HG03039 (cell line): ENCODE results near the gene GEMIN4.

Experiments
- ATAC-seq: cut with Tn5 transposase; IDR thresholded peaks from one replicate; pipeline ENCODE4 v1.9.1; 2021; ENCODE audit warnings: mild to moderate bottlenecking, moderate library complexity; ENCODE audit not compliant: unreplicated experiment

Gene GEMIN4

DNA sequence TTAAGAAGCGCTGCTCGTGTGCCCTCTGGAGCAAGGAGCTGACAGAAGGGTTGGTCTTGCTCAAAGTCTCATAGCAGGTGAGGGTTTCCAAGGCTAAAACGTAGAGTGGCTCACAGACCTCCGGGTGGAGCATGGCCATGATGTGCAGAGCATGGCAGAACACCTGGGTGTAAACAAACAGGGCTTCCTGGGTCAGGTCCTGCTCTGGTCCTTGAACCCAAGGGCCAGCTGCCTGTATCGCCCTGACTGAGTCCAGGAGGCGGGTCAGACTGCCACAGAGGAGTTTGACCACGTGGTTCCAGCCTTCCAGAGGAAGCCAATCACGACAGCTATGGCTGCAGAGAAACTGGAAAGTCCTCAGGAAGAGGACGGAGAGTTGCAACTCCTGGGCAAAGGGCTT, 7.1 kb downstream of the GEMIN4 start:
- no peak for ATAC-seq

DNA sequence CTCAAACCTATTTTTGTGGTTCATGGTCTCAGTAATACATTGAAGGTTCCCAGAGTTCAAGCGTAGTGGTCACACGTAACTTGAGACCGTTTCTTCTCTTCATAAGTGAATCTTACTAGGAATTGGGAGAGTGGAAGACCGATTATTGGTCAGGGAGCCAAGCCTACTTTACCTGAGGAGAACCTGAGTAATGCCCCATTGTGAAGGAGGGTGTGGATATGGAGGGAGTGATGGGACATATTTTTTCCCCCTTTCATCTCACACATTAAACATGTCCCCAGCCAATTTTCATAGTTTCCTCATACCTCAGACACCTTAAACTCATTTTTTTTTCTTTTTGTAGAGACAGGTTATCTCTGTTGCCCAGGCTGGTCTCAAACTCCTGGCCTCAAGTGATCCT, 8.9 kb downstream of the GEMIN4 start:
- no peak for ATAC-seq

DNA sequence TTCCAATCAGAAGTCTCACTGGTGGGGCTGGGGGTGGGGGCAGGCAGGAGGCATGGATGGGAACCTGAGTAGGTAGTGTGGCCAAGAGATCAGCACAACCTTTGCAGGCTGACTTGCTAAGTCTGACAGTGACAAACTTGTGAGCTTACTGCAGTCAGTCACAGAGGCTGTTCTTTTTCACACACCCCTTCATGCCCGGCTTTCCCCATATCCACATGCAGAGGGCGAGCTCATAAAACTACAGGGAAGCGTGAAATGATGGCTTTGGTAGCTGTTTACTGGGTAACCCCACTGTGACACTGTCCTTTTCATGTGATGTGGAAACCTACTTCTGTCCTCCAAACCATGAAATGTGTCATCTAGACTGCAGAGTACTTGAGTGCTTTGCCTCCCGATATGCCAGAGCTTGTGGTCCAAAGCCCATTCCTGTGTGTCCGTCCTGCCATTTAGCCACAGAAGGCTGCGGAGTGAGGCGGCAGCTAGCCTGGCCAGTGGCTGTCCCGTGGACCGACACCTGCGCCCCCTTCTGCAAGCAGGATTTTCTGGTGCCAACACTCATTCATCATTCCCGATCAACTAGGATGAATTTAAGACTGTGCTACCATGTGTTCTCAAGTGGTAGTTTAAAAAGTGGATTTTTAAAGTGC, 9.8 kb downstream of the GEMIN4 start:
- no peak for ATAC-seq

DNA sequence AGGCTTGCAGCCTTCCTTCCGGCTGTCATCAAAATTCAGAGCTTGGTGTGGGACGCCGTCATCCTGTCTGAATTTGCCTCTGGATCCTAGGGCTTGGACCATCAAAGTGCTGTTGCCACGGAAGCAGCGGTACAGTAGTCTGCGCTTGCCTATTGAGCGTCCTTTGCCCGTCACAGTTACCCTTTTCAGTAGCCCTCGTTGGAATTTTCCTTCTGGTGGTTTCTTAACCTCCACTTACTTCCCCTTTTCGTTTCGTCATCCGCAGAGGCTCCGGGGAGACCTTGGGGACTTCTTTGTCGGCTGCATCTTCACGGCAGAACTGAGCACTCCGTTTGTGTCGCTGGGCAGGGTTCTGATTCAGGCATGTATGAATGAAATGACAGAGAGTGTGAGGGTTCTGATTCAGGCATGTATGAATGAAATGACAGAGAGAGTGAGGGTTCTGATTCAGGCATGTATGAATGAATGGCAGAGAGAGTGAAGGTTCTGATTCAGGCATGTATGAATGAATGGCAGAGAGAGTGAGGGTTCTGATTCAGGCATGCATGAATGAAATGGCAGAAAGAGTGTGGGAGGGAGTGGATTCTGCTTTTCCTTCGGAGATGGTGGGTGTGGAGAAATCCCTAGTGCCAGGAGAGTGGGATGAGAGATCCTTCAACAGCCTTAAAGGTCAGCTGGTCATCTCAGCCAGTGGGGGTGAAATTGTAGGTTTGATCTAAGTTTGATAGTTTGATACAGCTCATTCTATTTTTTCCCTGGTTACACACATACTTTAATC, 11.6 kb downstream of the GEMIN4 start:
- no peak for ATAC-seq

DNA sequence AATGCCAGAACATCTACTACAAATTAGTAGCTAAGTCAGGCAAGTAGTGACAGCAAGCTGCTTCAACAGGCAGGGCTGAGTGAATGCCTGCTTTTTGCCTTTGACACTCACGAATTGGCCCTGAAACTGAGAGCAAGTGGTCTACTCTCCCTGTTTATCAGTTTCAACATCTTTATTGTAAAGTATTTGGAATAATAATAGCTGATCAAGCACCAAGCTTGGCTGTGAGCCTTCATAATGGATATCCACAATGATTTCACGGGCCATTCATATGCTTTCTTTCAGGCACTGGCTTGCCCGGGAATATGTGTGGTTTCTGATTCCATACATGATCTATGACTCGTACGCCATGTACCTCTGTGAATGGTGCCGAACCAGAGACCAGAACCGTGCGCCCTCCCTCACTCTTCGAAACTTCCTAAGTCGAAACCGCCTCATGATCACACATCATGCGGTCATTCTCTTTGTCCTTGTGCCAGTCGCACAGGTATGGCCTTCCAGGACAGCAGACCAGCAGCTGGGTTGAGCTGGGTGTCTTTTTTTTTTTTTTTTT, 14.4 kb downstream of the GEMIN4 start:
- no peak for ATAC-seq

DNA sequence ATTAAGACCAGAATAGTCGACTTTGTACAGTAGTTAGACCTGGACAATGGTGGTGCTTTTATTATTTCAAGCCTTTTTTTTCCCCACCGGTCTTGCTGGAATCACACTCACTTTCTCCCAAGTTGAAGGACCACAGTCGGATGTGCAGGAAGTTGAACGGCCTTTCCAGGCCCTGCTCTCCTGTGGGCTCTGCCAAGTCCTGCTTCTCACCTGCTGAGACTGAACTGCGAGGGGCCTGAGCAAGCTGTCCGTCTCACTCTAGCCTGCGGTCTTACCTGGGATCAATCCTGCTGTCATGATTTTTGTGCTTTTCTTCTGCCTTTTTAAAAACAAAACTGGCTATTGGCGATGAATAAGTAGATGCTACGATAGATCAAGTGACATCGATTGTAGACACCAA, 18.3 kb downstream of the GEMIN4 start:
- ATAC-seq, result no peak

DNA sequence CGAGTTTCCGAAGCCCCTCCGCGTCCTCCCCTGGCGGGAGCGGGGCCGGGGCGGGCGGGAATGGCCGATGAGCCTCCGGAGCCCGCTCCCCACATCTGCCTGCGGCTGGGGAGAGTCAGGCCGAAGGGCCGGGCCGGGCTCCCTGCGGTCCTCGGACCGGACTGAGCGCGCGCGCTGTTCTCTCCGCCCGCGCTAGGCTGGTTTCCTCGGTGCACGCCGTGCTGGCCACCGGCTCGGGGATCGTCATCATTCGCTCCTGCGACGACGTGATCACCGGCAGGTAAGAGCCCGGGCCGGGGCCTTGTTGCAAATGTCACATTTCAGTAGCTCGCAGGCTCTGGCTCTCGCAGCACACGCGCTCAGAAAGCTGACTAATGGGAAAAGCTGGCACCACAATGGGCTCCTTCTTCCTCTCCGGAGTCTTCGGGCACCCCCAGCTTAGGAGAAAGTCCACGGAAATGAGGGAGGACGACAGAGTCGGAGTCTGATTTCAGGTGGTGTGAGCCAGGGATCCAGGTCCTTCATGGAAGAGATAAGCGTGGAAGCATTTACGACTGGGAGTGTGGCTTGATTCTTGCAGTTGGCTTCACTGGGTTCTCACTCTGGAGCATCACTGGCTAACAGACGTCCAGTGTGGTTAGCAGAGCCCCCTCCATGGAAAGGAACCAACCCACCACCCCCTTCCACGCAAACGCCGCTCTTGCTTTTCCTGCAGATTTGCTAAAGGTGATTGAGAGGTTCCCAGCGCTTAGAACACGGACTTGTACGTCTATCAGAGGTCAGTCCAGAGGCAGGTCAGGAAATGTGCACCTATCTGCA, 19.0 kb downstream of the GEMIN4 start:
- ATAC-seq, result no peak

DNA sequence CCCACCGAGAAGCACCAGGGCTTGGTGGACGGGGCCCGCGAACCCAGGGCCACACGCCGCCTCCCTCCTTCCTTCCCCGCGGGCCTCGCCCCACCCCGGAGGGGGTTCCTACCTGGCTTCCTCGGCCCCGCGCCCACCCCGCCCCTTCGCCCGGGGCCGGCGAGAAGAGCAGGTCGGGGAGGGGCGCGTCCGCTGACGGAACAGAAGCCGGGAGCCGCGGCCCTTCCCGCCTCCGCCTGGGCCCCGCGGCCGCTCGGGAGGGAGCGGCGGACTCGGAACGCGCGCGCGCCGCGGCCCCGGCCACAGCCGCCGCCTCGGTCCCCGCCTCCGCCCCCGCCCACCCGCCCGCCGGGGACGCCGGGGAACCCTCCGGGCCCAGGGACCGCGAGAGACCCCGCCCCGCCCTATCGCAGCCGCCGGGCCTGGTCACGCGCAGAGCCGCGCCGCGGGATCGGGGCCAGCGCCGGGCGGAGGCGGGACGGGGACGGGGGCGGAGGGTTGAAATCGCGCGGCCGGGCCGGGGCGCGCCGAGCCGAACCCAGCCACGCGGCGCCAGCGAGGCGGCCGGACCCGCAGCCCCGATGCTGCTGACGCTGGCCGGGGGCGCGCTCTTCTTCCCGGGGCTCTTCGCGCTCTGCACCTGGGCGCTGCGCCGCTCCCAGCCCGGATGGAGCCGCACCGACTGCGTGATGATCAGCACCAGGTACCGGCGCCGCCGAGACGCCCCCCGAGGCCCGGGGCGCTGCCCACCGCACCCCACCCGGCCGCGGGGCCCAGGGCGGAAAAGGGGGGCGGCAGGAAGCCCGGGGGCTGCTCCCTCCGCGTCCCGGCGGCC, 19.8 kb downstream of the GEMIN4 start, which contains the start of gene TLCD3A:
Gene TLCD3A (plus strand): TSS at position 530 of the 835 bp plus-strand sequence. CDS start 52 bp downstream, at position 582.
- ATAC-seq, result no peak

DNA sequence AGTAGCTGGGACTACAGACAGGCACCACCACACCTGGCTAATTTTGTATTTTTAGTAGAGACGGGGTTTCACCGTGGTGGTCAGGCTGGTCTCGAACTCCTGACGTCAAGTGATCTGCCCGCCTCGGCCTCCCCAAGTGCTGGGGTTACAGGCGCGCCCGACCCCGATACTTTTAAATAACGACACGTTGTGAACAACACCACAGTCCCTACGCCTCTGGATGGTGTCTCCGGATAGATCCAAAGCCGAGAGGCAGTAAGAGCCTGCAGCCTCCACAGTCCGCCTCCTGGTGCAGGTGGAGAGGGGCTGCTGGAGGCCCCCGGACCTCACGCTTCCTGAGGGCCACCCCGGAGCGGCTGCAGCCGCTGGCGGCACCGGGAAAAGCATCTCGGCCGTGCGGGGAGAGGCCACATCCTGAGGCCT, 20.4 kb downstream of the GEMIN4 start:
- no peak for ATAC-seq

DNA sequence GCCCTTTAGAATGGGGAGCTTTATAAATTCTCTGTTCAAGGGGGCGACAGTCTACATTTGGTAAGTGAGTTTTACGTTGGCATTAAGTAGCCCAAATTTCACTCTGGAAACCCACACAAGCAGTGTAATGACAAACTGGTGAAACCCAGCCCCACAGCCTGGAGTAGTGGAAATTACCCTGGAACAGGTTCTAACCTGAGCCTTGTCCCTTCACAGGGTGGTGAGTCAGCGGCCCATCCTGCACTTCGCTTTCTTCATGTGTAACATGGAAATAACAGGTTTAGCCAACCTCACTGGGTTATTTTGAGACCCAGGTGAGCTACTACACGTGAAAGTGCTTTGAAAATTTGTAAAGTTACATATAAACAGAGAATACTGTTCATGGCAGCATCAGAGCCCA, 23.2 kb downstream of the GEMIN4 start:
- ATAC-seq, result no peak

DNA sequence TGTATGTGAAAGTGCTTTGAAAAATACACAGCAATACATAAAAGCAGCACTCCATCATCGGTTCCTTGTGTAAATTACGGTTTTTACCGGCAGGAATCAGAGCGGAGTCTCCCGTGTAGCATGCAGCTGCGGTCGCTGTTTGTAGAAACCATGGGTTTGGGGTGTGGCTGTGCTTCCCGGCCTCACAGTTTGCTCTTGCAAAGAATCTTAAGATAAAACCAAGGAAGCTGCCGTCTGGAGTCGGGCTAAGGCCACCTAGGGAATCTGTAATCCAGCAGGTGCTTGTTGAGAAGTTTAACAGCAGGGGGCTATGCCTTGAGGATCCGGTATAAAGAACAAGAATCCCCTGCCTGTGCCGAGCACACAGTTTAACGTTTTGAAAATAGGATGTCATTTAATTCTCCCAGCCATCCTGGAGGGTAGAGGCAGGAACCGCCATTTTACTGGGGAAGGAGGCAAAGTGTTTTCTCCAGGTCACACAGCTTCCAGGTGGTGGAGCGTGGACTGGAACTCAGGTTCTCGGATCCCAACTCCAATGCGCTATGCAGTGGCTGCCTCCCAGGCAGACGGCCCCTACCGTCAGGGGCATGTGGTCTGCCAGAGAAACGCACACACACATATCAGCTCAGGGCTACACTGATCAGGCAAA, 25.7 kb downstream of the GEMIN4 start:
- ATAC-seq, result no peak

DNA sequence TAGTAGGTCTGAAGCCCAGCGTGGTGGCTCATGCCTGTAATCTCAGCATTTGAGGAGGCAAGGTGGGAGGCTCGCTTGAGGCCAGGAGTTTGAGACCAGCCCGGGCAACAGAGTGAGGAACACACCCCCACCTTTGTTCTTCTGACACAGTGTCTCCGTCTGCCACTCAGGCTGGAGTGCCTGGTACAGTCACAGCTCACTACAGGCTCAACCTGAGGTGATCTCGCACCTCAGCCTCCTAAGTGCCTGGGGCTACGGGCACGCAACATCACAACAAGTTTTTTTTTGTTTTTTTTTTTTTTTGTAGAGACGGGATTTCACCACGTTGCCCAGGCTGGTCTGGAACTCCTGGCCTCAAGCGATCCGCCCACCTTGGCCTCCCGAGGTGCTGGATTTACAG, 26.3 kb downstream of the GEMIN4 start:
- no peak for ATAC-seq

DNA sequence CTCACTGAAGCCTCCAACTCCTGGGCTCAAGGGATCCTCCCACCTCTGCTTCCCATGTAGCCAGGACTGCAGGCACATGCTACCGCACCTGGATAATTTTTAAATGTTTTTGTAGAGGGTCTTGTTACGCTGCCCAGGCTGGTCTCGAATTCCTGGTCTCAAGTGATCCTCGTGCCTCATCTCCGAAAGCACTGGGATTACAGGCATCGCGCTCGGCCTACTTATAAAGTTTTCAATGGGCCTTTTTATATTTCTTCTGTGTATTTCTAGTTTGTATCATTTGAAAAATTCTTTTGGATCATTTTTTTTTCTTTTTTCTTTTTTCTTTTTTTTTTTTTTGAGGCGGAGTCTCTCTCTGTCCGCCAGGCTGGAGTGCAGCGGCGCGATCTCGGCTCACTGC, 27.0 kb downstream of the GEMIN4 start:
- no peak for ATAC-seq

DNA sequence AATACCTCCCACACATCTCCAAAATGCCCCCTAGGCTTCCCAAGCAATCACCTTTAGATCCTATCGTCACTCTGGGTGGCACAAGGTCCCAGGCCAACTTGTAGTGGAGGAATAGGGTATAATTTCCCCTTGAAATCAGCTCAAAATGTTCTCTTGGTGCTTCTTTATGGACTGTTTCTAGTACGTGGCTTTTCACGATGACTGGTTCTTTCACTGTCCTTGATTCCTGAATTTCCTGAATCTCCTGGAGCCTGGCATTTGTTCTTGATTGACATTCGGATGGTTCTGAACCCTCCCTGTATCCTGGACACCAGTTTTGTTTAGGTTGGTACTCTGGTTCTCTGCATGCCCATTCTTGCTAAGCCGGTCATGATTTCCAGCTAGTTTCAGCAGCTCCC, 30.5 kb downstream of the GEMIN4 start:
- ATAC-seq, result no peak

DNA sequence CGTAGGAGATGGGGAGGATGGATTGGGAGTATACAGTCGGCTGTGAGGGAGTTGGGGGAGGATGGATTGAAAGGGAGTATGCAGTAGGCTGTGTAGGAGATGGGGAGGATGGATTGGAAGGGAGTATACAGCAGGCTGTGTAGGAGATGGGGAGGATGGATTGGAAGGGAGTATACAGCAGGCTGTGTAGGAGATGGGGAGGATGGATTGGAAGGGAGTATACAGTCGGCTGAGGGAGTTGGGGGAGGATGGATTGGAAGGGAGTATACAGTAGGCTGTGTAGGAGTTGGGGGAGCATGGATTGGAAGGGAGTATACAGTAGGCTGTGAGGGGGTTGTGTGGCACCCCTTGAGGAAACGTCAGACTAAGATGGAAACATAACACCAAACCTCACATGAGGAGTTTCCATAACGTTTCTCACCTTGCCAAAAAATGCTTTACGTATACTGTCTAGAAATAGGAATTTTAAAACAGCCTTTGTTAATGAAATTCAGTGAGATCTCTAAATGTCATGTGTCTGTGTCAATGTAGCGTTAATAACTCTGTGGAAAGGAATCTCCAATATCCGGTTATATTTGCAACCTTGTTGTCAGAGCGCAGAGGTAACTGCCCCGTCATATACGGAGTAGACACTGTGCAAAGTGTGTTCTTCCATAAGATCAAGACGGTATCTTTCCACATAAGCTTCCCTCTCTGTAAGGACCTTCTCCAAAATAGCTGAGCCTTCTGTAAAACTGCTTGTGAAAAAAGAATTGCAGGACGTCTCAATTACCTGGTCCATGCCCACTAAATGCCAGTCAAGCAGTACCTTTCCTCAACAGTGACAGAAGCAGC, 31.1 kb downstream of the GEMIN4 start:
- ATAC-seq, result no peak

DNA sequence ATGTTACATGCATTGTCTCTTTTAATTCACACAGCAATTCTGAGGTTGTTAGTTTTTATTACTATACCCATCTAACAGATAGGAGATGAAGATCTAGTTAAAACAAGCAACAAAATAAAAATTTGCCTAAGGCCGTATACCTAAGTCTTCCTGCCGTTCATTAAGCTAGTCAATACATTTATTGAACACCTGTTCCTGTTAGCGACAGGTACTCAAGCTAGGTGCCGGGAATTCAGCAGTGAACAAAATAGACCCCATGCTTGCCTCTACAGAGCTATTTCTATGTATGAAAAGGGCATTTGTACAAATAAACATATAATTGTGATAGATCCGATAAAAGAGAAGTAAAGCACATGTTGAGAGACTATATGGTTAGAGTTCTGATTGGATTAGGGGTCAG, 34.0 kb downstream of the GEMIN4 start:
- no peak for ATAC-seq

DNA sequence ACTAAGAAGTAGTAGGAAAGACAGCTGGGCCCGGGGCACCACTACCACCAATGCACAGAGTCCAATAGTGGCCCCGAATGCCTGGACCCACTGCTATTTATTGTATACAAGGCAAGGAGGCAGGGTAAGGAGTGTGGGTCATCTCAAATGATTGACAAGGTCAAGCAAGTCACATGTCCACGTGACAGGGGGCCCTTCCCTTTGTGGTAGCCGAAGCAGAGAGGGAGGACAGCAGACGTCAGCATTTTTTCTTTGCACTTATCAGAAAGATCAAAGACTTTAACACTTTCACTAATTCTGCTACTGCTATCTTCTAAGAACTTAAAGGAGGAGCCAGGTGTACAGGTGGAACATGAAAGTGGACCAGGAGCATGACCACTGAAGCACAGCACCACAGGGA, 43.9 kb downstream of the GEMIN4 start:
- no peak for ATAC-seq

DNA sequence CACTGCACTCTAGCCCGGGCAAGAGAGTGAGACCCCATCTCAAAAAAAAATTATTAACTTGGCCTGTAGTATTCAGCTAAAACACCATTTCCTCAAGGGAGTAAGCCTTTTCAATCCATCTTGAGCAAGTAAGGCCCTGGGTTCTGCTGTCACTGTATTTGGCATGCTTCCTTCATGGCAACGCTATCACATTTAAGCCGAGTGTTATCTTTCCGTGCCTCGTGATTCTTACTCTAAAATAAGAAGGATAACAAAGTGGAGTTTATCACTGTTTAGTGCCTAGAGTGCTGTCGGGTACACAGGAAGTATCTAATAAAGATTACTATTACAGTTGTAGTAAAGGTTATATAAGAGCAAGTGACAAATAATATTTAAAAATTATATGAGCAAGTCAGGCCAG, 46.2 kb downstream of the GEMIN4 start:
- ATAC-seq, result no peak

DNA sequence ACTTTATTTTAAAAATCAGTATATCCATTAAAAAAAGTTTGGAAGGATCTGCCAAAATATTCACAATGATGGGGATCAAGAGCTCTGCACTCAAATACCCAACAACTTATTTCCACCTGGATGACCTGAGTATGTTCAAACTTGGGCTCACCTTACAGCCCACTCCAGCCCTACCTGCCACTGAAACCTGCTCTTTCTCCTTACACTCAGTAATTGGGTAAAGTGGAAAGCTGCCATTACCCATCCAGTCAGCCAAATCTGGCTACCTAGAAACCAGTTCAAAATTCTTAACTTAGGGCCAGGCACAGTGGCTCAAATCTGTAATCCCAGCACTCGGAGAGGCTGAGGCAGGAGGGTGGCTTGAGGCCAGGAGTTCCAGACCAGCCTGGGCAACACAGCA, 47.1 kb downstream of the GEMIN4 start:
- no peak for ATAC-seq
